Esophagus squamous epithelium (tissue), 4 donors: ENCODE measurements around the gene RARB.

Experiments
- CTCF ChIP-seq, 6 experiments: fragments of 450-650 bp in 4 of 6; fragments of 200-600 bp in 2 of 6; sonication (generic) in 2 of 6; IDR thresholded peaks; one replicate each; pipeline ENCODE4 v1.5.1; 2016 to 2019; ENCODE audit warnings: antibody characterized with exemption in 6 of 6, mild to moderate bottlenecking in 4 of 6, moderate library complexity in 4 of 6
- POLR2A ChIP-seq, 4 donors: fragments of 450-650 bp; IDR thresholded peaks; one replicate each; pipeline ENCODE4 v1.6.1; 2017; ENCODE audit warnings: antibody characterized with exemption in 4 of 4, mild to moderate bottlenecking in 4 of 4, moderate library complexity in 3 of 4

- no peak for TF ChIP-seq POLR2A (IDR thresholded peaks at IDR 0.05)
- no peak for TF ChIP-seq CTCF (IDR thresholded peaks at IDR 0.05)
These were observed 58.9 kb downstream of the RARB start for GRCh38 chr3:25486932-25487331.
